NCI-H446 treated with DMSO at 0.1 percent for 48 hours (cell line): Measurements from ENCODE around the gene AGGF1.
"Not testable (repeated sequence)": the region's sequence is repeated elsewhere in the genome, so short reads cannot be mapped to it uniquely, and the experiment has no call there.

Experiments
- DNase-seq: peaks from one replicate; lab custom pipeline; 2025; lab: John Stamatoyannopoulos, UW

Gene AGGF1

DNA sequence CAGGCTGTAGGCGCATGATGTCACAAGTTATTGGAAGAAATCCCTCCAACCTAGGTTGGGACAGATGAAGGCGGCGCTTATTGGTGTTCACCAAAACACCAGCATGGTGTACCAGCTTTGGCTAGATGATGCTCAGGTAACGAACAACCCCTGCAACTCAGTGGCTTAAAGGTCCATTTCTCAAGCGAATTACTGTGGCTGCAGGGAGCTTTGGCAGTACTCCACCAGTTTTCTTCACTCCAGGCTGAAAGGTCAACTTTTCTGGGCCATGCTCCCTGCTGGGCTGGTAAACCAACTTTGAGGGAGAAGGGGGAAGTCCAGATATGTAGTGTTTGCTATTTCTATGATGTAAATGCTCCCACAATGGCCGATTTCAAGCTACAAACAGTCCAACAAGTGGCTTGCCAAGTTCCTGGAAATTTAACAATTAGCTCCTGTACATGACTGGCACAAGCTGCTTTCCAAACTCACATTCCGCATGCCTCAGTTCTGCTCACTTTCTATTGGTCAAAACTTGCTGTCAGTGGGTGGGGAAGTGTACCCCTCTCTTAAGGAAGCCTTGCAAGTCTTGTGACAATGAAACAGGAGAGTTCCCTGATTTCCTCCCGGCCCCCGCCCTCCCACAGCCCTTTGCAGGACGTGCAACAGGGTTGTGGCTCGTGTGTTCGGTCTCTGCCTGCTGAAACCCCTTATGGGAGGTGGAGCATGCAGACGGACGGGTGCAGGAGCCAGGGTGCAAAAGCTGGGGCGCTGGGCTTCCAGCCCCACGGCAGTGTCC, 57.5 kb downstream of the AGGF1 start:
- peak; percentile 66 for DNase-seq

GRCh38 chr5:77095189-77095588, 65.0 kb downstream of the AGGF1 start:
- no peak for DNase-seq

DNA sequence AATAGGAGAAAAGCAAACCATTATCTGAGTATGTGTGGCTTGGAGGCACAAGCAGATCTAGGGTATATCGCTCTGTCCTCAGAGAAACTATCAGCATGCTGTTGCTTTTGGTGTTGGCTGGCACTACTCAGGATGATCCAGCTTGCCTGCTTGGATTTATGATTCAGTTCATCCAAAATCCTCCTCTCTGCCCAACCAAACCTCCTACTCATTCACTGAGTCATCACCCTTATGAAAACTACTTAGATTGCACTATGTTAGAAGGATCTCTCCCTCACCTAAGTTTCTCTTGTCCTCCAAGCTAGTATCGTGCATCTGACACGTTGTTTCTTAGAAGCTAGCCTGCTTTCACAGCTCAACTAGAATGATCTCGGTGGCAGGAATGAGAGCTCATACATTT, 71.1 kb downstream of the AGGF1 start:
- DNase-seq = no peak

- DNase-seq = no peak
Measured at GRCh38 chr5:77102549-77102948, 72.3 kb downstream of the AGGF1 start.

DNA sequence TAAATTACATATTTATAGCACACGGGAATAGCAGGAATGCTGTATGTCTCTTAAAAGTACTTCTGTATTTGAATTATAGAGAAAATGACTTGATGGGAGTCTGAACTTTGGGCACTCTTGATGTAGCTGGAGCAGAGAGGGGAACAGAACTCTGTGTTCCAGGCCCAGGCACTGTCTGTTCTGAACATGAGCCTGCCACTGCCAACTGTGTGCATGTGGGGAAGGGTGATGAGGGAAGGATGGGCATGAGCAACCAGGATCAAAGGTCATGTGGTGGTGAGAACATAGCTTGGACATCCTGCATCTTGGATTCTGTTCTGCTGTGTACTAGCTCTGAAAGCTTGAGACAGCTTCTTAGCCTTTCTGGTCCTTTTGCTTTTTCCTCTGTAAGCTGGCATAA, 73.3 kb downstream of the AGGF1 start:
- no peak for DNase-seq

- no peak for DNase-seq
Measured at GRCh38 chr5:77104813-77105212, 74.6 kb downstream of the AGGF1 start.

- not testable (repeated sequence) for DNase-seq
Measured at GRCh38 chr5:77107035-77107434, 76.8 kb downstream of the AGGF1 start.
